Neural cell (in vitro differentiated cells): ENCODE results near the gene ATOX1. TPM values are rescaled to one million over a fixed set of nuclear protein-coding genes. Genes with fewer than 3 reads are reported as not detected.
"Not testable (repeated sequence)": the region's sequence is repeated elsewhere in the genome, so short reads cannot be mapped to it uniquely, and the experiment has no call there.

Source experiments
- H2AFZ ChIP-seq: fragments of 200-600, 300-800 bp; sonication (generic), shearing (Covaris generic); 2 replicates; pipeline ENCODE4 v1.6.0; 2014; ENCODE audit warnings: low read depth, mild to moderate bottlenecking, antibody characterized with exemption, low read length, moderate library complexity
- H3F3A ChIP-seq: fragments of 200-600 bp; shearing (Covaris generic); 2 replicates; pipeline ENCODE4 v1.6.1; 2016; ENCODE audit warnings: mild to moderate bottlenecking, moderate library complexity, mixed read lengths, antibody characterized with exemption, low read length; ENCODE audit not compliant: insufficient read depth, poor library complexity, severe bottlenecking
- H3K27ac ChIP-seq: fragments of 200-600, 300-800 bp; sonication (generic), shearing (Covaris generic); 2 replicates; pipeline ENCODE4 v1.5.1; 2014; ENCODE audit warnings: mild to moderate bottlenecking, low read length, moderate library complexity
- H3K27me3 ChIP-seq: fragments of 300-800, 200-600 bp; sonication (generic), shearing (Covaris generic); 2 replicates; pipeline ENCODE4 v1.6.0; 2014; ENCODE audit warnings: mild to moderate bottlenecking, low read depth, low read length, moderate library complexity; ENCODE audit not compliant: insufficient read depth
- H3K36me3 ChIP-seq: fragments of 300-800, 200-600 bp; sonication (generic), shearing (Covaris generic); 2 replicates; pipeline ENCODE4 v1.5.1; 2014; ENCODE audit warnings: mild to moderate bottlenecking, antibody characterized with exemption, low read length, moderate library complexity; ENCODE audit not compliant: insufficient read depth
- H3K4me2 ChIP-seq: fragments of 300-800, 200-600 bp; sonication (generic), shearing (Covaris generic); 2 replicates; pipeline ENCODE4 v1.6.0; 2014; ENCODE audit warnings: mild to moderate bottlenecking, low read length
- H3K4me3 ChIP-seq: fragments of 300-800, 200-600 bp; sonication (generic), shearing (Covaris generic); 2 replicates; pipeline ENCODE4 v1.5.1; 2014; ENCODE audit warnings: mild to moderate bottlenecking, low read length, moderate library complexity
- H3K79me2 ChIP-seq: fragments of 200-600 bp; shearing (Covaris generic); replicated peaks from 2 replicates; pipeline ENCODE4 v1.6.0; 2014; ENCODE audit warnings: mild to moderate bottlenecking, low read length, moderate library complexity; ENCODE audit not compliant: insufficient read depth
- H3K9ac ChIP-seq: fragments of 300-800, 200-600 bp; sonication (generic), shearing (Covaris generic); 2 replicates; pipeline ENCODE4 v1.6.1; 2016; ENCODE audit warnings: mild to moderate bottlenecking, low read length, mixed read lengths
- H3K9me2 ChIP-seq: fragments of 200-600 bp; shearing (Covaris generic); 2 replicates; pipeline ENCODE4 v1.6.1; 2016; ENCODE audit warnings: mild to moderate bottlenecking, low read length, mixed read lengths; ENCODE audit not compliant: insufficient read depth
- H3K9me3 ChIP-seq: fragments of 200-600, 300-800 bp; sonication (generic), shearing (Covaris generic); 2 replicates; pipeline ENCODE4 v1.6.1; 2016; ENCODE audit warnings: mild to moderate bottlenecking, mixed run types, low read length, moderate library complexity, mixed read lengths
- H4K20me1 ChIP-seq: fragments of 200-600 bp; shearing (Covaris generic); 2 replicates; pipeline ENCODE4 v1.6.1; 2016; ENCODE audit warnings: mild to moderate bottlenecking, mixed run types; ENCODE audit not compliant: insufficient read depth
- EP300 ChIP-seq: fragments of 450-650 bp; conservative IDR thresholded peaks from 2 replicates; pipeline ENCODE4 v1.6.1; 2014; ENCODE audit warnings: antibody characterized with exemption, mild to moderate bottlenecking, moderate library complexity; ENCODE audit not compliant: poor library complexity, severe bottlenecking
- EZH2 ChIP-seq: fragments of 200-600, 300-800 bp; shearing (Covaris generic), sonication (generic); IDR thresholded peaks from 2 replicates; pipeline ENCODE4 v1.6.1; 2014; ENCODE audit warnings: antibody characterized with exemption, low read length, borderline replicate concordance, mild to moderate bottlenecking; ENCODE audit not compliant: insufficient read depth, poor library complexity, severe bottlenecking
- MXI1 ChIP-seq: fragments of 450-650 bp; conservative IDR thresholded peaks from 2 replicates; pipeline ENCODE4 v1.6.1; 2014; ENCODE audit warnings: antibody characterized with exemption, mild to moderate bottlenecking; ENCODE audit not compliant: poor library complexity, severe bottlenecking
- POLR2AphosphoS5 ChIP-seq: IDR thresholded peaks from 2 replicates; pipeline ENCODE4 v1.6.1; 2012
- RAD21 ChIP-seq: fragments of 450-650 bp; conservative IDR thresholded peaks from 2 replicates; pipeline ENCODE4 v1.6.1; 2014; ENCODE audit warnings: antibody characterized with exemption, mild to moderate bottlenecking, moderate library complexity
- SMC3 ChIP-seq: fragments of 450-650 bp; conservative IDR thresholded peaks from 2 replicates; pipeline ENCODE4 v1.6.1; 2014; ENCODE audit warnings: antibody characterized with exemption, mild to moderate bottlenecking, moderate library complexity; ENCODE audit not compliant: poor library complexity
- TAF1 ChIP-seq: IDR thresholded peaks from 2 replicates; pipeline ENCODE4 v1.6.1; 2012; ENCODE audit warnings: low read depth
- polyA plus RNA-seq: library from polyadenylated mRNA; depleted of rRNA; stranded (reverse); fragments of >200 nt; gene quantifications from 2 replicates; pipeline ENCODE4 v1.2.3, GENCODE V29; 2014
- TF ChIP-seq, protein P1 (sequence below): IDR thresholded peaks from 2 replicates; pipeline ENCODE4 v1.6.1; 2012; ENCODE audit warnings: borderline replicate concordance
- TF ChIP-seq, protein P2 (sequence below): fragments of 450-650 bp; IDR thresholded peaks from 2 replicates; pipeline ENCODE4 v1.5.1; 2014; ENCODE audit warnings: antibody characterized with exemption, mild to moderate bottlenecking, moderate library complexity; ENCODE audit not compliant: poor library complexity, severe bottlenecking

Gene ATOX1
- polyA plus RNA-seq, 1 donor from 2014 or later, result 79.9 TPM

DNA sequence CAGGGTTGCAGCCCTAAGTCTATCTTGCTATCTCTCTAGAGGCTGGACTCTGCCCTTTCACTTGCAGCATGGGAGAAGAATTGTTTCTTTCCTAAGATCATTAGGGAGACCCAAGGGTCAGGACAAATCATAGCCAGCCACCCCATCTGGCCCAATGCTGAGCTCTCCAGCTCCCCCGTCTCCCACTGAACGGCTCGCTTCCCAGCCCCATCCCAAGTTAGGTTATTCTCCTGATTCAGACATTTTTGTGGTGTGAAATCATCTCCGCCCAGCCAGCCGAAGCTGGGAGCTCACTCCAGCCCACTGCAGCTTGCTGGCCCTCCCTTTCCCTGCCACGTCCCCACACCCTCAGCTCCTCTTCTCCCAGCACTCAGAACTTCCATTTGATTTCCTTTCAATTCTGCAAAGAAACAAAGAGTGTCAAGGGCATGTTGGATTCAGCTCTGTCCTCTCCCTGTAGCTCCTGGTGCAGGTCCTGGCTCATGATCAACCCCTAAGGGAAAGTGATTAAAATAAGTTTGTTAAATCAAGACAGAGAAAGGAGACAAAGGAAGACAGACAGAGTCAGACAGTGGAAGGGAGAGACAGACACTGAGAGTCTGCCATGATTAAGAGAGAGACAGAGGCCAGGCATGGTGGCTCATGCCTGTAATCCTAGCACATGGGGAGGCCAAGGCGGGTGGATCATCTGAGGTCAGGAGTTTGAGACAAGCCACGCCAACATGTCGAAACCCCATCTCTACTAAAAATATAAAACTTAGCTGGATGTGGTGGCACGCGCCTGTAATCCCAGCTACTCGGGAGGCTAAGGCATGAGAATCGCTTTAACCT, 59.1 kb downstream of the ATOX1 start:
- TF ChIP-seq, protein P1, sequence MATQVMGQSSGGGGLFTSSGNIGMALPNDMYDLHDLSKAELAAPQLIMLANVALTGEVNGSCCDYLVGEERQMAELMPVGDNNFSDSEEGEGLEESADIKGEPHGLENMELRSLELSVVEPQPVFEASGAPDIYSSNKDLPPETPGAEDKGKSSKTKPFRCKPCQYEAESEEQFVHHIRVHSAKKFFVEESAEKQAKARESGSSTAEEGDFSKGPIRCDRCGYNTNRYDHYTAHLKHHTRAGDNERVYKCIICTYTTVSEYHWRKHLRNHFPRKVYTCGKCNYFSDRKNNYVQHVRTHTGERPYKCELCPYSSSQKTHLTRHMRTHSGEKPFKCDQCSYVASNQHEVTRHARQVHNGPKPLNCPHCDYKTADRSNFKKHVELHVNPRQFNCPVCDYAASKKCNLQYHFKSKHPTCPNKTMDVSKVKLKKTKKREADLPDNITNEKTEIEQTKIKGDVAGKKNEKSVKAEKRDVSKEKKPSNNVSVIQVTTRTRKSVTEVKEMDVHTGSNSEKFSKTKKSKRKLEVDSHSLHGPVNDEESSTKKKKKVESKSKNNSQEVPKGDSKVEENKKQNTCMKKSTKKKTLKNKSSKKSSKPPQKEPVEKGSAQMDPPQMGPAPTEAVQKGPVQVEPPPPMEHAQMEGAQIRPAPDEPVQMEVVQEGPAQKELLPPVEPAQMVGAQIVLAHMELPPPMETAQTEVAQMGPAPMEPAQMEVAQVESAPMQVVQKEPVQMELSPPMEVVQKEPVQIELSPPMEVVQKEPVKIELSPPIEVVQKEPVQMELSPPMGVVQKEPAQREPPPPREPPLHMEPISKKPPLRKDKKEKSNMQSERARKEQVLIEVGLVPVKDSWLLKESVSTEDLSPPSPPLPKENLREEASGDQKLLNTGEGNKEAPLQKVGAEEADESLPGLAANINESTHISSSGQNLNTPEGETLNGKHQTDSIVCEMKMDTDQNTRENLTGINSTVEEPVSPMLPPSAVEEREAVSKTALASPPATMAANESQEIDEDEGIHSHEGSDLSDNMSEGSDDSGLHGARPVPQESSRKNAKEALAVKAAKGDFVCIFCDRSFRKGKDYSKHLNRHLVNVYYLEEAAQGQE, result no peak
- TF ChIP-seq POLR2AphosphoS5 (no peak), EZH2 (no peak), TAF1 (no peak)
- Histone ChIP-seq H3K27ac (no peak overlapping the region), H3K36me3 (no peaks in the 10 kb centered on the region), H3K27me3 (no peaks in the 10 kb centered on the region), H3K9me3 (no peaks in the 10 kb centered on the region), H3K4me3 (no peak overlapping the region), H3F3A (no peaks in the 10 kb centered on the region), H2AFZ (no peak overlapping the region), H3K9ac (no peak overlapping the region), H3K4me2 (no peak overlapping the region), H3K79me2 (no peaks in the 10 kb centered on the region), H3K9me2 (no peaks in the 10 kb centered on the region), H4K20me1 (no peaks in the 10 kb centered on the region)

DNA sequence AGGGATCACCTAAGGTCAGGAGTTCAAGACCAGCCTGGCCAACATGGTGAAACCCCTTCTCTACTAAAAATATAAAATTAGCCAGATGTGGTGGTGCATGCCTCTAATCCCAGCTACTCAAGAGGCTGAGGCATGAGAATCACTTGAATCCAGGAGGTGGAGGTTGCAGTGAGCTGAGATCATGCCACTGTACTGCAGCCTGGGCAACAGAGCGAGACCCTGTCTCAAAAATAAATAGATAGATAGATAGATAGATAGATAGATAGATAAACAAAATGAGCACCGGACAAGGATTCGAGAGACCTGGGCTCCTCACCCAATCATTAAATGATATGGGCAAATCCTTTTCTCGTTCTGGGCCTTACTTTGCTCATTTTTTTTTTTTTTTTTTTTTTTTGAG, 60.4 kb downstream of the ATOX1 start:
- H4K20me1 ChIP-seq, result not testable (repeated sequence)

DNA sequence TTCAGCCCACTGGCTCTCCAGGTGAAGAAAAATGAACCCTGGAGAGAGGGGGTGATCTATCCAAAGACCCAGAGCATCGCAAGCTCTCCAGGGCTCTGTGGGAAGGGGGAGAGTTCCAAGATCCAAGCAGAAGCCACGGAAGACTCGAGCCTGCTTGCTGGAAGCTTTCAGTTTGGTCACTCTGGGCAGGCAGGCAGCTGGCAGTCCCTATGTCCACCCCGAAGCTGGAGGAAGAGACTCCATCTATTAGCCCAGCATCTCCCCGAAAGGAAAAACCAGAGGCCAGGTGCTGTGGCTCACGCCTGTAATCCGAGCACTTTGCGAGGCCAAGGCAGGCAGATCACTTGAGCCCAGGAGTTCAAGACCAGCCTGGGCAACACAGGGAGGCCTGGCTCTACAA, 61.0 kb downstream of the ATOX1 start:
- TF ChIP-seq, protein P2, sequence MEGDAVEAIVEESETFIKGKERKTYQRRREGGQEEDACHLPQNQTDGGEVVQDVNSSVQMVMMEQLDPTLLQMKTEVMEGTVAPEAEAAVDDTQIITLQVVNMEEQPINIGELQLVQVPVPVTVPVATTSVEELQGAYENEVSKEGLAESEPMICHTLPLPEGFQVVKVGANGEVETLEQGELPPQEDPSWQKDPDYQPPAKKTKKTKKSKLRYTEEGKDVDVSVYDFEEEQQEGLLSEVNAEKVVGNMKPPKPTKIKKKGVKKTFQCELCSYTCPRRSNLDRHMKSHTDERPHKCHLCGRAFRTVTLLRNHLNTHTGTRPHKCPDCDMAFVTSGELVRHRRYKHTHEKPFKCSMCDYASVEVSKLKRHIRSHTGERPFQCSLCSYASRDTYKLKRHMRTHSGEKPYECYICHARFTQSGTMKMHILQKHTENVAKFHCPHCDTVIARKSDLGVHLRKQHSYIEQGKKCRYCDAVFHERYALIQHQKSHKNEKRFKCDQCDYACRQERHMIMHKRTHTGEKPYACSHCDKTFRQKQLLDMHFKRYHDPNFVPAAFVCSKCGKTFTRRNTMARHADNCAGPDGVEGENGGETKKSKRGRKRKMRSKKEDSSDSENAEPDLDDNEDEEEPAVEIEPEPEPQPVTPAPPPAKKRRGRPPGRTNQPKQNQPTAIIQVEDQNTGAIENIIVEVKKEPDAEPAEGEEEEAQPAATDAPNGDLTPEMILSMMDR, result no peak
- TF ChIP-seq MXI1 (no peak), SMC3 (no peak), EP300 (no peak), EZH2 (no peak), RAD21 (no peak), TAF1 (no peak), POLR2AphosphoS5 (no peak)
- H3K36me3 ChIP-seq, result no peaks in the 10 kb centered on the region
- no peaks in the 10 kb centered on the region for H3K9me3 ChIP-seq
- H3F3A ChIP-seq, result no peaks in the 10 kb centered on the region
- H3K27ac ChIP-seq, result no peak overlapping the region
- no peak overlapping the region for H2AFZ ChIP-seq
- H3K9ac ChIP-seq, result no peak overlapping the region
- H3K79me2 ChIP-seq, result no peaks in the 10 kb centered on the region
- no peaks in the 10 kb centered on the region for H3K9me2 ChIP-seq
- no peaks in the 10 kb centered on the region for H3K27me3 ChIP-seq
- H3K4me3 ChIP-seq, result no peak overlapping the region
- H3K4me2 ChIP-seq, result no peak overlapping the region
- no peaks in the 10 kb centered on the region for H4K20me1 ChIP-seq

More for the DNA sequence above, 60.4 kb downstream of the ATOX1 start:
- H3K27me3 ChIP-seq, H3K9ac ChIP-seq, H2AFZ ChIP-seq, H3K9me2 ChIP-seq, H3K27ac ChIP-seq, H3K4me2 ChIP-seq, H3K79me2 ChIP-seq, H3K4me3 ChIP-seq, H3F3A ChIP-seq, H3K9me3 ChIP-seq, H3K36me3 ChIP-seq: not testable (repeated sequence)
